ENCODE results near the gene OR5I1.

OR5I1 gene

GRCh38 chr11:55966391-55966790 is 30.2 kb upstream of the OR5I1 start:
- TF ChIP-seq FOXP2 (optimal IDR thresholded peaks at IDR 0.05; ENCODE audit: borderline replicate concordance, extremely low read depth, extremely low read length, insufficient read depth), result no peak
- TF ChIP-seq SIN3A (IDR thresholded peaks at IDR 0.05; ENCODE audit: borderline replicate concordance, insufficient read depth, low read length), result no peak
- TF ChIP-seq, protein P1, sequence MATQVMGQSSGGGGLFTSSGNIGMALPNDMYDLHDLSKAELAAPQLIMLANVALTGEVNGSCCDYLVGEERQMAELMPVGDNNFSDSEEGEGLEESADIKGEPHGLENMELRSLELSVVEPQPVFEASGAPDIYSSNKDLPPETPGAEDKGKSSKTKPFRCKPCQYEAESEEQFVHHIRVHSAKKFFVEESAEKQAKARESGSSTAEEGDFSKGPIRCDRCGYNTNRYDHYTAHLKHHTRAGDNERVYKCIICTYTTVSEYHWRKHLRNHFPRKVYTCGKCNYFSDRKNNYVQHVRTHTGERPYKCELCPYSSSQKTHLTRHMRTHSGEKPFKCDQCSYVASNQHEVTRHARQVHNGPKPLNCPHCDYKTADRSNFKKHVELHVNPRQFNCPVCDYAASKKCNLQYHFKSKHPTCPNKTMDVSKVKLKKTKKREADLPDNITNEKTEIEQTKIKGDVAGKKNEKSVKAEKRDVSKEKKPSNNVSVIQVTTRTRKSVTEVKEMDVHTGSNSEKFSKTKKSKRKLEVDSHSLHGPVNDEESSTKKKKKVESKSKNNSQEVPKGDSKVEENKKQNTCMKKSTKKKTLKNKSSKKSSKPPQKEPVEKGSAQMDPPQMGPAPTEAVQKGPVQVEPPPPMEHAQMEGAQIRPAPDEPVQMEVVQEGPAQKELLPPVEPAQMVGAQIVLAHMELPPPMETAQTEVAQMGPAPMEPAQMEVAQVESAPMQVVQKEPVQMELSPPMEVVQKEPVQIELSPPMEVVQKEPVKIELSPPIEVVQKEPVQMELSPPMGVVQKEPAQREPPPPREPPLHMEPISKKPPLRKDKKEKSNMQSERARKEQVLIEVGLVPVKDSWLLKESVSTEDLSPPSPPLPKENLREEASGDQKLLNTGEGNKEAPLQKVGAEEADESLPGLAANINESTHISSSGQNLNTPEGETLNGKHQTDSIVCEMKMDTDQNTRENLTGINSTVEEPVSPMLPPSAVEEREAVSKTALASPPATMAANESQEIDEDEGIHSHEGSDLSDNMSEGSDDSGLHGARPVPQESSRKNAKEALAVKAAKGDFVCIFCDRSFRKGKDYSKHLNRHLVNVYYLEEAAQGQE (IDR thresholded peaks at IDR 0.05; ENCODE audit: insufficient read depth in 1 of 2, low read depth in 2 of 2, low read length in 2 of 2), result no peak
- no peak for TF ChIP-seq POLR2AphosphoS5 (IDR thresholded peaks at IDR 0.05; ENCODE audit: low read depth, low read length)
- TF ChIP-seq TAF1 (IDR thresholded peaks at IDR 0.05; ENCODE audit: borderline replicate concordance, insufficient read depth, low read length), result no peak

DNA sequence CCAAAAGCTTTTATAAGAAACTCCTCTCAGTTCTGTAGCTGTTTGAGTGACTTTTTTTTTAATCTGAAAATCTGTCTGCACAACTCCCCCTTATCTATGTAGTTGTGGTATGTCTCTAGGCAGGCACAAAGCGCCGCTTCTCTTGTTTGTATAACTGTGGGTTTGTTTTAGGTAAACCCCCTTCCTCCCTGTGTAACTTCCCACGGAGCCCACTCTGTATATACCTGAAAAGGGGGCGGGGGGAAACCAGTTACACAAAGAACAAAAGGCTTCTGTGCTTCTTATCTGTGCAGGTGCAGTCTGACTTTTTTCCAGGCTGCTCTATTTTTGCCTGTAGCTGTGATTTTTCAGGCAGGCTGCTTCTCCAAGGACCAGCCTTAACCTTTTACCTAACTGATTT is 20.3 kb upstream of the OR5I1 start:
- TF ChIP-seq TAF1 (IDR thresholded peaks at IDR 0.05; ENCODE audit: borderline replicate concordance, insufficient read depth, low read length) (no peak), FOXP2 (optimal IDR thresholded peaks at IDR 0.05; ENCODE audit: borderline replicate concordance, extremely low read depth, extremely low read length, insufficient read depth) (no peak), POLR2AphosphoS5 (IDR thresholded peaks at IDR 0.05; ENCODE audit: low read depth, low read length) (no peak), SIN3A (IDR thresholded peaks at IDR 0.05; ENCODE audit: borderline replicate concordance, insufficient read depth, low read length) (no peak)
- TF ChIP-seq, protein P1 (IDR thresholded peaks at IDR 0.05; ENCODE audit: insufficient read depth in 1 of 2, low read depth in 2 of 2, low read length in 2 of 2), result no peak

DNA sequence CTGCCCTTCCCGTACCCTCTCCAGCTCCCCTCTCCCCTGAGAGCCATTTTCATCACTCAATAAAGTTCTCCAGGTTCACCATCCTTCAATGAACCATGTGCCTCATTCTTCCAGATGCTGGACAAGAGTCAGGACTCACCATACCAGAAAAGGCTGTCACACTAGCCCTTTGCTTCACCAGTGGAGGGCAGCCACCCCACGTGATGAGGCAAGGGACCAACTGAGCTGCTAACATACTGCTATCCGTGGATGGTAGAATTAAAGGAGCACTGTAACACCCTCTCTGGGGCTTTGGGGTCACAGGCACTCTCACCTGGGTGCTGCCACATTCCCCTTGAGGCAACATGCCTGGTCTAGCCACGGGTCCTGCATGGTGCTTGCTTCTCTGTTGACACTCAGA is 13.1 kb upstream of the OR5I1 start:
- TF ChIP-seq FOXP2 (optimal IDR thresholded peaks at IDR 0.05; ENCODE audit: borderline replicate concordance, extremely low read depth, extremely low read length, insufficient read depth) (no peak), SIN3A (IDR thresholded peaks at IDR 0.05; ENCODE audit: borderline replicate concordance, insufficient read depth, low read length) (no peak), TAF1 (IDR thresholded peaks at IDR 0.05; ENCODE audit: borderline replicate concordance, insufficient read depth, low read length) (no peak), POLR2AphosphoS5 (IDR thresholded peaks at IDR 0.05; ENCODE audit: low read depth, low read length) (no peak)
- TF ChIP-seq, protein P1 (IDR thresholded peaks at IDR 0.05; ENCODE audit: insufficient read depth in 1 of 2, low read depth in 2 of 2, low read length in 2 of 2), result no peak

DNA sequence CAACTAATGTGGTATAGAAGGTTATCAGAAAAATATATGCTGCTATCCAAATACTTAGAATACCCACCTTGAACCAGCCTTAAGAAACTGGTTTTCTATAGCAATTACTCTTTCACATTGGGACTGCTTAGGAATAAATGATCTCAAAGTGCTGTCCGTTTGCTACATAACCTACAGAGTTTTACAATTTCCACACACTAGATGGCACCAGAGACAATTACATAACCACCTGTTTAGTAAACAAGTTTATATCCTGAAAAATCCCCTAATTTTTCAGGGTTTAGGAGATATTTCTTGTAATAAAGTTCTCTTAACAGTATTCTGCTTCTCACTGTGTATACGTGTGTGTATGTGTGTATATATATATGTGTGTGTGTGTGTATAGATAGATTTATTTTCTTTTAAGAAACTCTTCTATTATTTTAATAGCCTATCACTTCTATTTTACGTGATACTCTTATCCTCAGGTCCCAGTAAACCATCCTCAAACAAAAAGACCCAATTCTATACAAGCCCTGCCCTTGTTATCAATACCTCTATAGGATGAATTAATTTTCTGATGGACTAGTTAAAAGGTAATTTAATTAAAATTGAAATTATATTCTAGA is 6.7 kb upstream of the OR5I1 start:
- no peak for TF ChIP-seq SIN3A (IDR thresholded peaks at IDR 0.05; ENCODE audit: borderline replicate concordance, insufficient read depth, low read length)

DNA sequence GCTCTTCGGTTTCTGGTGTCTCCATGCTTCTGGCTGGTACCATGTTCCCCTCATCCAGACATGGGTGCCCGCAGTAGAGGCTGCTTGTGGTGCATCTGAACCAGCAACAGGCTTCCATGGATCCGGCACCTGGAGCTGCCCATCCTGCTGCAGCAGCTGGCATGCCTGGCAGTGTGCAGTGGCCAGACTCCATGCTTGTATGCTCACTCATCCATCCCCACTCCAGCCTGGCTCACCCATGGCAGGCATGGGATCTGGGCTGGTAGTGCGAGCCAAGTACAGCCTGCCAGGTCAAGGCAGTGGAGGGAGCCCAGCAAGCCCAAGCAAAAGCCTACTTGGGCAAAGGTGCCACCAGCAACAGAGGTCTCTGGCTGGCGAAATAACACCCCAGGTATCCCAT is 15.7 kb downstream of the OR5I1 start:
- TF ChIP-seq POLR2AphosphoS5 (IDR thresholded peaks at IDR 0.05; ENCODE audit: low read depth, low read length) (no peak), FOXP2 (optimal IDR thresholded peaks at IDR 0.05; ENCODE audit: borderline replicate concordance, extremely low read depth, extremely low read length, insufficient read depth) (no peak), TAF1 (IDR thresholded peaks at IDR 0.05; ENCODE audit: borderline replicate concordance, insufficient read depth, low read length) (no peak), SIN3A (IDR thresholded peaks at IDR 0.05; ENCODE audit: borderline replicate concordance, insufficient read depth, low read length) (no peak)
- TF ChIP-seq, protein P1 (IDR thresholded peaks at IDR 0.05; ENCODE audit: insufficient read depth in 1 of 2, low read depth in 2 of 2, low read length in 2 of 2), result no peak

Measured in PFSK-1 (cell line).